ENCODE results near the gene FHAD1. TPM values are rescaled to one million over a fixed set of nuclear protein-coding genes. Genes with fewer than 3 reads are reported as not detected.

The FHAD1 gene
- total and polyA plus RNA-seq, 9 of the 15 experiments (the other 6 are each of a cell fraction or from before 2014, with no cell fraction given), result 0.32 to 2.1 (median 1.5) TPM; not detected in 1

DNA sequence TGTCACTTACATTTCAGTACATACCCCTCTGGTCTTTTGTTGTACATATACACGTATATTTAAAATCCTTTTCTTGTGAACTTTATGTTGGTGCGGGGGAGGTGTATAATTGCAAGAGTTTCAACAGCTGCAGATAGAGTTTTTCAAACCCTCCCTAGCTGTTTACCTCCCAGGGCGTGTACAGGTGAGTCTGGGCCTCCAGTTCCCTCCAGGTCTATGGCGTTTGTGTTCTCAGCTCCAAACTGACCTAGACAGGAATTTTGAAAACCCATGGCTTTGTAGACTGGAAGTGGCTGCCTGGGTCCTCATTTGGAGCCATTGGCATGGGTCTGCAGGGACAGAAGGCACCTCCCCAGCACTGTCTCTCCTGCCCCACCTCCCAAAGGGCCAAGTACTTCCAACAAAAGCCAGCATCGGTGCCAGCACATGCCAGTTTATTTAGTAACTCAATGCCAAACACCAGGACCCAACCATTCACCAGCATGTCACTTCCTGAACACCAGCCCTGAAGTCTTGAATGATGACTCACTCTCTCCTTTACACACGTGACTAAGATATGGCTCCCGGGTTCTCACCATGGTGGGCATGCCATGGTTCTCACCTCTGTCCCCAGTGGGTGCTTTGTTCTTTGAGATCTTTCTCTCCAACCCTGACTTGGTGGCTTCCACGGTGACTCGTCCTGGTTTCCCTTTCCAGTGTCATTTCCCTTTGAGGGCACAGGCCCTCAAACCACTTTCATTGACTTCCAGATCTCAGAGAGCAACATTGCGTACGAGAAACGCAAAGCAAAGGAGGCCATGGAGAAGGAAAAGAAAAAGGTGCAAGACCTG lies 105.3 kb downstream of the FHAD1 start (continued):
- TF ChIP-seq, protein P1, sequence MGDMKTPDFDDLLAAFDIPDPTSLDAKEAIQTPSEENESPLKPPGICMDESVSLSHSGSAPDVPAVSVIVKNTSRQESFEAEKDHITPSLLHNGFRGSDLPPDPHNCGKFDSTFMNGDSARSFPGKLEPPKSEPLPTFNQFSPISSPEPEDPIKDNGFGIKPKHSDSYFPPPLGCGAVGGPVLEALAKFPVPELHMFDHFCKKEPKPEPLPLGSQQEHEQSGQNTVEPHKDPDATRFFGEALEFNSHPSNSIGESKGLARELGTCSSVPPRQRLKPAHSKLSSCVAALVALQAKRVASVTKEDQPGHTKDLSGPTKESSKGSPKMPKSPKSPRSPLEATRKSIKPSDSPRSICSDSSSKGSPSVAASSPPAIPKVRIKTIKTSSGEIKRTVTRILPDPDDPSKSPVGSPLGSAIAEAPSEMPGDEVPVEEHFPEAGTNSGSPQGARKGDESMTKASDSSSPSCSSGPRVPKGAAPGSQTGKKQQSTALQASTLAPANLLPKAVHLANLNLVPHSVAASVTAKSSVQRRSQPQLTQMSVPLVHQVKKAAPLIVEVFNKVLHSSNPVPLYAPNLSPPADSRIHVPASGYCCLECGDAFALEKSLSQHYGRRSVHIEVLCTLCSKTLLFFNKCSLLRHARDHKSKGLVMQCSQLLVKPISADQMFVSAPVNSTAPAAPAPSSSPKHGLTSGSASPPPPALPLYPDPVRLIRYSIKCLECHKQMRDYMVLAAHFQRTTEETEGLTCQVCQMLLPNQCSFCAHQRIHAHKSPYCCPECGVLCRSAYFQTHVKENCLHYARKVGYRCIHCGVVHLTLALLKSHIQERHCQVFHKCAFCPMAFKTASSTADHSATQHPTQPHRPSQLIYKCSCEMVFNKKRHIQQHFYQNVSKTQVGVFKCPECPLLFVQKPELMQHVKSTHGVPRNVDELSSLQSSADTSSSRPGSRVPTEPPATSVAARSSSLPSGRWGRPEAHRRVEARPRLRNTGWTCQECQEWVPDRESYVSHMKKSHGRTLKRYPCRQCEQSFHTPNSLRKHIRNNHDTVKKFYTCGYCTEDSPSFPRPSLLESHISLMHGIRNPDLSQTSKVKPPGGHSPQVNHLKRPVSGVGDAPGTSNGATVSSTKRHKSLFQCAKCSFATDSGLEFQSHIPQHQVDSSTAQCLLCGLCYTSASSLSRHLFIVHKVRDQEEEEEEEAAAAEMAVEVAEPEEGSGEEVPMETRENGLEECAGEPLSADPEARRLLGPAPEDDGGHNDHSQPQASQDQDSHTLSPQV (IDR thresholded peaks at IDR 0.05), result peak; percentile 78
- TF ChIP-seq SMC3 (conservative IDR thresholded peaks at IDR 0.05; ENCODE audit: insufficient read depth, low read depth, low read length) (no peak), ZNF431 (CRISPR knock-in tag; IDR thresholded peaks at IDR 0.05) (0 out of 2 replicates have a peak, but pooled peaks have one; percentile 45), RBM34 (IDR thresholded peaks at IDR 0.05; ENCODE audit: borderline replicate concordance, insufficient read depth, low read length) (no peak), XRCC5 (IDR thresholded peaks at IDR 0.05; ENCODE audit: low read depth, low read length) (0 out of 2 replicates have a peak, but pooled peaks have one; percentile 37), SMAD4 (CRISPR knock-in tag; conservative IDR thresholded peaks at IDR 0.05) (peak; percentile 55; the same call in 1 of the 2 replicates), PCBP1 (IDR thresholded peaks at IDR 0.05; ENCODE audit: low read depth, low read length, poor library complexity, severe bottlenecking) (no peak), JUN (IDR thresholded peaks at IDR 0.05; ENCODE audit: borderline replicate concordance, low read depth, low read length) (peak; percentile 88; the same call in 1 of the 2 replicates), JUN (CRISPR knock-in tag; IDR thresholded peaks at IDR 0.05; ENCODE audit: borderline replicate concordance) (no peak), MYBL2 (IDR thresholded peaks at IDR 0.05; ENCODE audit: low read depth) (no peak), MYBL2 (CRISPR knock-in tag; IDR thresholded peaks at IDR 0.05; ENCODE audit: borderline replicate concordance) (no peak), ELF1 (tag; IDR thresholded peaks at IDR 0.05) (peak; percentile 58)
- TF ChIP-seq, protein P2, sequence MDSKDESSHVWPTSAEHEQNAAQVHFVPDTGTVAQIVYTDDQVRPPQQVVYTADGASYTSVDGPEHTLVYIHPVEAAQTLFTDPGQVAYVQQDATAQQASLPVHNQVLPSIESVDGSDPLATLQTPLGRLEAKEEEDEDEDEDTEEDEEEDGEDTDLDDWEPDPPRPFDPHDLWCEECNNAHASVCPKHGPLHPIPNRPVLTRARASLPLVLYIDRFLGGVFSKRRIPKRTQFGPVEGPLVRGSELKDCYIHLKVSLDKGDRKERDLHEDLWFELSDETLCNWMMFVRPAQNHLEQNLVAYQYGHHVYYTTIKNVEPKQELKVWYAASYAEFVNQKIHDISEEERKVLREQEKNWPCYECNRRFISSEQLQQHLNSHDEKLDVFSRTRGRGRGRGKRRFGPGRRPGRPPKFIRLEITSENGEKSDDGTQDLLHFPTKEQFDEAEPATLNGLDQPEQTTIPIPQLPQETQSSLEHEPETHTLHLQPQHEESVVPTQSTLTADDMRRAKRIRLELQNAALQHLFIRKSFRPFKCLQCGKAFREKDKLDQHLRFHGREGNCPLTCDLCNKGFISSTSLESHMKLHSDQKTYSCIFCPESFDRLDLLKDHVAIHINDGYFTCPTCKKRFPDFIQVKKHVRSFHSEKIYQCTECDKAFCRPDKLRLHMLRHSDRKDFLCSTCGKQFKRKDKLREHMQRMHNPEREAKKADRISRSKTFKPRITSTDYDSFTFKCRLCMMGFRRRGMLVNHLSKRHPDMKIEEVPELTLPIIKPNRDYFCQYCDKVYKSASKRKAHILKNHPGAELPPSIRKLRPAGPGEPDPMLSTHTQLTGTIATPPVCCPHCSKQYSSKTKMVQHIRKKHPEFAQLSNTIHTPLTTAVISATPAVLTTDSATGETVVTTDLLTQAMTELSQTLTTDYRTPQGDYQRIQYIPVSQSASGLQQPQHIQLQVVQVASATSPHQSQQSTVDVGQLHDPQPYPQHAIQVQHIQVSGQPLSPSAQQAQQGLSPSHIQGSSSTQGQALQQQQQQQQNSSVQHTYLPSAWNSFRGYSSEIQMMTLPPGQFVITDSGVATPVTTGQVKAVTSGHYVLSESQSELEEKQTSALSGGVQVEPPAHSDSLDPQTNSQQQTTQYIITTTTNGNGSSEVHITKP (IDR thresholded peaks at IDR 0.05; ENCODE audit: partially characterized antibody), result peak; percentile 86
- TF ChIP-seq, protein P3, sequence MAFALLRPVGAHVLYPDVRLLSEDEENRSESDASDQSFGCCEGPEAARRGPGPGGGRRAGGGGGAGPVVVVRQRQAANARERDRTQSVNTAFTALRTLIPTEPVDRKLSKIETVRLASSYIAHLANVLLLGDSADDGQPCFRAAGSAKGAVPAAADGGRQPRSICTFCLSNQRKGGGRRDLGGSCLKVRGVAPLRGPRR (CRISPR knock-in tag; IDR thresholded peaks at IDR 0.05), result no peak

All from K562 (cell line).